Measurements from ENCODE around the gene KCNJ9. TPM values are rescaled to one million over a fixed set of nuclear protein-coding genes. Genes with fewer than 3 reads are reported as not detected.

Gene KCNJ9
- total RNA-seq, 1 donor from 2014 or later, result under 0.01 TPM

DNA sequence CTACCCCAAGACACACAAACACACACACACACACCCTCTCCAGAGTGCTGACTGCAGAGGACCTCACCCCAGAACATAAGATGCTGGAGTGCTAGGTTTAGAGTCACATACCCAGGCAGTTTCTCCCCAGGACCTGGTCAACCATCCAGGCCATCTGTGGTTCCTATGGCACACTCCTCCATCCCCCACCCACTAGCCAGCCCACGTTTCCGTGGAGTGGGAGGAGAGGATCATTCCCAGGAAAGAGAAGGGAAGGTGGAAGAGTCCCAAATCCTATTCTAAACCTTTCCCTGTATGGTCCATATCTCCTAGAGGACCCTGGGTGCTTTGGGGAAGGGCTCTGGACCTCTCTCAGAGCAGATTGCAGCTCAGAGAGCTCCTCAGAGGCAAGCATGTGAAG lies 1.1 kb downstream of the KCNJ9 start:
- H3K27me3 ChIP-seq (ENCODE audit: control insufficient read depth, insufficient read depth, low read length), result peaks cover 22% of the 10 kb centered on the region
- H3K36me3 ChIP-seq (ENCODE audit: control insufficient read depth, insufficient read depth, low read length), result no peaks in the 10 kb centered on the region
- DNase-seq (ENCODE audit: low read depth), result no peak
- no peak overlapping the region for H3K4me3 ChIP-seq (ENCODE audit: low read depth, low read length)
- no peak for FAIRE-seq
- TF ChIP-seq, protein P1, sequence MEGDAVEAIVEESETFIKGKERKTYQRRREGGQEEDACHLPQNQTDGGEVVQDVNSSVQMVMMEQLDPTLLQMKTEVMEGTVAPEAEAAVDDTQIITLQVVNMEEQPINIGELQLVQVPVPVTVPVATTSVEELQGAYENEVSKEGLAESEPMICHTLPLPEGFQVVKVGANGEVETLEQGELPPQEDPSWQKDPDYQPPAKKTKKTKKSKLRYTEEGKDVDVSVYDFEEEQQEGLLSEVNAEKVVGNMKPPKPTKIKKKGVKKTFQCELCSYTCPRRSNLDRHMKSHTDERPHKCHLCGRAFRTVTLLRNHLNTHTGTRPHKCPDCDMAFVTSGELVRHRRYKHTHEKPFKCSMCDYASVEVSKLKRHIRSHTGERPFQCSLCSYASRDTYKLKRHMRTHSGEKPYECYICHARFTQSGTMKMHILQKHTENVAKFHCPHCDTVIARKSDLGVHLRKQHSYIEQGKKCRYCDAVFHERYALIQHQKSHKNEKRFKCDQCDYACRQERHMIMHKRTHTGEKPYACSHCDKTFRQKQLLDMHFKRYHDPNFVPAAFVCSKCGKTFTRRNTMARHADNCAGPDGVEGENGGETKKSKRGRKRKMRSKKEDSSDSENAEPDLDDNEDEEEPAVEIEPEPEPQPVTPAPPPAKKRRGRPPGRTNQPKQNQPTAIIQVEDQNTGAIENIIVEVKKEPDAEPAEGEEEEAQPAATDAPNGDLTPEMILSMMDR (IDR thresholded peaks at IDR 0.05; ENCODE audit: insufficient read depth, low read length, severe bottlenecking), result no peak

DNA sequence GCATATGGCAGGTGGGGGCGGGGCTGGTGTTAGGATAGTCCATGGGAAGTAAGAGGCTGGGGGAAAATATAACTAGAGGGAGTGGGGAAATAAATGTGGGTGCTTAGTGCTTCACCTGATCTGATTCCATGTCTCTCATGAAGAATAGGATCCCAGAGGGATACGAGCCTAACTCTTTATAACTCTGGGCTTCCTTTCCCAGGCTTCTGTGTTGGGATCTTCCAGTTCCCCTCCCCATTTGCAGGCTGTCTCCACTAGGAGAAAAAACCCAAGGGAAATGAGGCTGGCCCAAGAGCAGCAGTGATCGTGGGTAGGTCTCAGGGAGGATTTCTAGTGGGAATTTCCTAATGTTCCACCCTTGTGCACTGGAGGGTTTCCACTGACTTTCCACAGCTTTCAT lies 1.6 kb downstream of the KCNJ9 start:
- TF ChIP-seq, protein P1 (IDR thresholded peaks at IDR 0.05; ENCODE audit: insufficient read depth, low read length, severe bottlenecking), result no peak
- peaks cover 22% of the 10 kb centered on the region for H3K27me3 ChIP-seq (ENCODE audit: control insufficient read depth, insufficient read depth, low read length)
- DNase-seq (ENCODE audit: low read depth) (no peak), FAIRE-seq (no peak)
- no peaks in the 10 kb centered on the region for H3K36me3 ChIP-seq (ENCODE audit: control insufficient read depth, insufficient read depth, low read length)
- no peak overlapping the region for H3K4me3 ChIP-seq (ENCODE audit: low read depth, low read length)

GRCh38 chr1:160083968-160084770 lies 2.8 kb downstream of the KCNJ9 start:
- no peak for FAIRE-seq
- H3K27me3 ChIP-seq (ENCODE audit: control insufficient read depth, insufficient read depth, low read length), result peaks cover 22% of the 10 kb centered on the region
- DNase-seq (ENCODE audit: low read depth), result peak; percentile 71

DNA sequence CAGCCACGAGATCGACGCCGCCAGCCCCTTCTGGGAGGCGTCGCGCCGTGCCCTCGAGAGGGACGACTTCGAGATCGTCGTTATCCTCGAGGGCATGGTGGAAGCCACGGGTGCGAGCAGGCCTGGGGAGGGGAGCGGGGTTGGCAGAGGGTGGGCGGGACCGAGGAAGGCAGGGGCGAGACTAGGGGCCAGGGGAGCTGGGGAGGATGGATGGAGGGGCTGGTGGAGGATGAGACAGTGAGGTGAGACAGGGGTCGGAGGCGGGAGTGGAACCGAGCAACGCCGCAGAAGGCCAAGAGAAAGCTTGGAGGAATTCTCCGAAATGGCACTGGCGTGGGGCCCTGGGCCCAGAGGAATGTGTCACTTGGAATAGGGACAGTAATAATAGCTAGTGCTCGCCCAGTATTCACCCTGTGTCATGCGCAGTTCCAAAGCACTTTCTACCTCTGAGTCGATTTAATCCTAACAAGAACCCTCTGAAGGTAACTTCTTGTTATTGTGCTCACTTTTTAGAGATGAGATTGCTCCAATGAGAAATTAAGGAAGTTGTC lies 3.5 kb downstream of the KCNJ9 start:
- FAIRE-seq (peak; percentile 94), DNase-seq (ENCODE audit: low read depth) (no peak)
- Histone ChIP-seq H3K36me3 (ENCODE audit: control insufficient read depth, insufficient read depth, low read length) (peaks cover 1% of the 10 kb centered on the region), H3K27me3 (ENCODE audit: control insufficient read depth, insufficient read depth, low read length) (peaks cover 21% of the 10 kb centered on the region), H3K4me3 (ENCODE audit: low read depth, low read length) (no peak overlapping the region)
- TF ChIP-seq, protein P1 (IDR thresholded peaks at IDR 0.05; ENCODE audit: insufficient read depth, low read length, severe bottlenecking), result no peak

More at GRCh38 chr1:160083968-160084770, 2.8 kb downstream of the KCNJ9 start:
- Histone ChIP-seq H3K4me3 (ENCODE audit: low read depth, low read length) (peak overlapping the region; percentile 25), H3K36me3 (ENCODE audit: control insufficient read depth, insufficient read depth, low read length) (peaks cover 1% of the 10 kb centered on the region)
- TF ChIP-seq, protein P1 (IDR thresholded peaks at IDR 0.05; ENCODE audit: insufficient read depth, low read length, severe bottlenecking), result peak; percentile 98

- no peak overlapping the region for H3K4me3 ChIP-seq (ENCODE audit: low read depth, low read length)
- H3K36me3 ChIP-seq (ENCODE audit: control insufficient read depth, insufficient read depth, low read length), result peaks cover 1% of the 10 kb centered on the region
- H3K27me3 ChIP-seq (ENCODE audit: control insufficient read depth, insufficient read depth, low read length), result peaks cover 19% of the 10 kb centered on the region
- DNase-seq (ENCODE audit: low read depth), result peak; percentile 51
- peak; percentile 60 for FAIRE-seq
- TF ChIP-seq, protein P1 (IDR thresholded peaks at IDR 0.05; ENCODE audit: insufficient read depth, low read length, severe bottlenecking), result peak; percentile 99
Observed at GRCh38 chr1:160085686-160086455, 4.5 kb downstream of the KCNJ9 start.

All from bronchial epithelial cell (primary cell).